HG03521 (cell line): ENCODE measurements around the gene TBP.

Source experiments
- ATAC-seq: cut with Tn5 transposase; IDR thresholded peaks from one replicate; pipeline ENCODE4 v1.9.1; 2021; ENCODE audit warnings: mild to moderate bottlenecking, moderate library complexity; ENCODE audit not compliant: unreplicated experiment

The TBP gene

DNA sequence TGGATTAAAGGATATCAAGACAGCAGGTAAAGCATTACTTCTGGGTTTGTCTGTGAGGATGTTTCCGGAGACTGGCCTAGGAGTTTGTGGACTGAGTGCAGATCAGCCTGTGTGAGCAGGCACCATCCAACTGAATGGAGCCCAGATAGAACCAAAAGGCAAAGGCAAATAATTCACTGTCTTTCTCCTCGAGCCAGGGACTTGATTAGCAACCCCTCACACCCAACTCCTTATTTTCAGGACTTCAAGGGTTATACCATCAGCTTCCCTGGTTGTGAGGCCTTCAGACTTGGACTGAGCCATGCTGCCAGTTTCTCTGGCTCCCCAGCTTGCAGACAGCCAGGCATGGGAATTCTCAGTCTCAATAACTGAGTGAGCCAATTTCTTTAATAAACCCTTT is 20.4 kb upstream of the TBP start:
- ATAC-seq, result no peak

- ATAC-seq, result no peak
Measured at GRCh38 chr6:170535004-170535403, 19.2 kb upstream of the TBP start.

DNA sequence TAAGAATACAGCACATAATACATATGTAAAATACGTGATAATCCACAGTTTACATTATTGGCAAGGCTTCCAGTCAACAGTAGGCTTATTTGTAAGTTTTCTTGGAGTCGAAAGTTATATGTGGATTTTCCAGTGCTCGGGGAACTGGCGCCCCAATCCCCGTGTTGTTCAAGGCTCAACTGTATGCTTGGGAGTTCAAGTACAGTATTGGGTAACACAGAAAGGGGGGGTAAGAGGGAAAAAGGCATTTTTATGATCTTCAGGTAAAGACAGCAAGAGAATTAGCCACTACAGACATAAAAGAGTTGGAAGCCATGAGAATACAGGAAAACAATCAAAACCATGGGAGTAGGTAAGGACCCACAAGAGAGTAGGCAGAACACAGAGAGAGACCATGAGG is 17.5 kb upstream of the TBP start:
- ATAC-seq, result no peak

GRCh38 chr6:170537329-170537728 is 16.8 kb upstream of the TBP start:
- no peak for ATAC-seq

GRCh38 chr6:170542031-170542719 is 12.0 kb upstream of the TBP start:
- no peak for ATAC-seq

DNA sequence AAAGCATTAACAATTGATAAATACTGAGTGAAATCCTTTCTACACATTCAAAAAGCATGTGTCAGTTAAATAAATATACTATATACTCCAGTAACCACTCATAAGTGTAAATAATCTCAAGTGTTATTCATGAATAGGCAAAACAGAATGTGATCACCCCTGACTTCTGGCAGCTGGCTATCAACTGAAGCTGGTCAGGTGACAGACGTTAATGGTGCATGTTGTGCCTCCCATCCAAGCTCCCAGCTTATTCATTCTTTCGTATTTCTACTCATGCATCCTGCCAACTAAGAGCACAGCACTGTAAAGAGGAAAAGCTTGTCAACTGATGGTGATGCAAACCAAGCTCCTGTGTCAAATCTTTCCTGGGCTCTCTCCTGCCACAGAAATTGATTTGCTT is 8.8 kb upstream of the TBP start:
- no peak for ATAC-seq

DNA sequence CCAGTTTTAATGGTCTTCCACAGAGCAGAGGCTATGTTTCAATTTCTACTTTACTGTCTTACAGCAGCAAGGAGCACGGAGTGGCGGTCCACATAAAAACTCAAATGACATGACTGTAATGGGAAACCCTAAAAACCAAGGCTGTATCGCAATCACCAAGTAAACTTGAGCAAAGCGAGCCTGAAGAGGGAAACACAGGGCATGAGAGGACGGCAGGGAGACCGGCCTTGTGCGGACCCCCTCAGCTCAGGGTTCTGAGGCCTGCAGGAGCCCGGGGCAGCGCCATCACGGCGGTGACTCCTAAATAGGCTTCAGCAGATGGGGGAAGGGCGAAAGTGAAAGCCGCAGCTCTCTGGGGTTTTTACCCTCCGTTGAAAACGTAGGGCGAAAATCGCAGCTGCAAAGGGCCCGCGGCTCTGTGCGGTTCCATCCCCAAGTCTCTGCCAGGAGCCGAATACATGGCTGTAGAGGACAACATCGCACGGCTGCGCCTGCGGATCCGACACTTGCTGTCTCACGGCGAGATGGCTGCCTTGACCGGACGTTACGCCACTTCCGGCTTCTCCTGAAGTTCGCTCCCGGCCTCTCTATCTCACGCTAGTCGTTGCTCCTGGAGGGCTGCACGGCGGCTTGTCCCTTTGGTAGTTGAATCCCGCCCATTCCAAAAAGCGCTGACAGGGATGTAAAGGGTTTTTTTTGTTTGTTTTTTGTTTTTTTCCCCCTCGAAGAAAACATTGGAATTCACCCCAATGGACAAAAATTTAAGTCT is 1.2 kb upstream of the TBP start, which contains the start of gene PSMB1:
Gene PSMB1, minus strand, starts transcription at position 543 of the 769 bp plus-strand sequence. Its CDS starts 65 bp downstream, at position 478.
- ATAC-seq, result peak; percentile 45

DNA sequence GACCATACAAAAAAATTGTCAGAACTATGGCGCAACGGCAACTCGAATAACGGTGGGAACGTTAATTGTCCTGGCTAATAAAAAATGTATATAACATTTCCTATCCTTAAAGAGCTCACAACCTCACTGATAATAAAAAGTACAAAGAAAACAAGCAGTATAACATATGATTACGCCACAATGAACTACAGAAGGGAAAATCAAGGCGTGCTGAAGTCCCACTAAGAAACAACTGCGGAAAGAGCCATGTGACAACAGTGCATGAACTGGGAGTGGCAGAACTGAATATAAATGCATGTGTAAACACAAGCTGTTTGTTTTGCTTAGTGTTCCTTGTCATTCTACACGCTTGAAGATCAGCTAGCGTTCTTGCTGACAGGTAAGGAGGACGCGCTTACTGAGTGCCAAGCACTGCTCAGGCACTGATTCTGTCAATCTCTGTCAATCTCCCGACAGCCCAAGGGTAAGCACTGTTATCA is 596 bp upstream of the TBP start:
- ATAC-seq, result peak; percentile 29

- ATAC-seq, result no peak
Measured at GRCh38 chr6:170554796-170555137, 598 bp downstream of the TBP start.

DNA sequence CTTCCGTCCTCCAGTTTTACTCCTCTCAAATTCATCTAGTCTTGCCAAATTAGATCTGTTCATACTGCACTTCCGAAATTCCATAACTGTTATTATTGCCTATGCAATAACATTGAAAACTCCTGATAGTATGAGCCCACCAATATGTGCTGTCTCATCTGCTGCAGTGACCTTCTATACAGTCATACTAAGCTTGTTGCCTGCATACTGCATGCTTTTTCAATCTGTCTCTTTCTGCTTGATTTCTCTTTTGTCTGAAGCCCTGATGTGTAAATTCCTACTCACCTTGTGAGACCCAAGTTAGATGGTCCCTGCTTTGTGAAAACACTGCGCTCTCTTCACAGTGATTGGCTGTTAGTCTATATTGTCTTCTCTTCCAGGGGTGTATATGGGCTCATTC is 1.1 kb downstream of the TBP start:
- no peak for ATAC-seq

DNA sequence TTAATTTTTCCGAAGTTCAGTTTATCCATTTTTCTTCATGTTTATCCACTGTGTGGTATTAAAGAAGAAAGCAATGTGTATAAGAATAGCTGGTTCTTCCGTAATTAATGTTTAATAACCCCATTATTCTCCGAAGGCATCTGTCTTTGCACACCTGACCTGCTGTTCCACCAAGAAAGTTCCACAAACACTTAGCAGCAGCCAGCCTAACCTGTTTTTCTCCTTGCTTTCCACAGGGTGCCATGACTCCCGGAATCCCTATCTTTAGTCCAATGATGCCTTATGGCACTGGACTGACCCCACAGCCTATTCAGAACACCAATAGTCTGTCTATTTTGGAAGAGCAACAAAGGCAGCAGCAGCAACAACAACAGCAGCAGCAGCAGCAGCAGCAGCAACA is 7.4 kb downstream of the TBP start:
- no peak for ATAC-seq

GRCh38 chr6:170564936-170565530 is 10.9 kb downstream of the TBP start:
- ATAC-seq, result no peak

DNA sequence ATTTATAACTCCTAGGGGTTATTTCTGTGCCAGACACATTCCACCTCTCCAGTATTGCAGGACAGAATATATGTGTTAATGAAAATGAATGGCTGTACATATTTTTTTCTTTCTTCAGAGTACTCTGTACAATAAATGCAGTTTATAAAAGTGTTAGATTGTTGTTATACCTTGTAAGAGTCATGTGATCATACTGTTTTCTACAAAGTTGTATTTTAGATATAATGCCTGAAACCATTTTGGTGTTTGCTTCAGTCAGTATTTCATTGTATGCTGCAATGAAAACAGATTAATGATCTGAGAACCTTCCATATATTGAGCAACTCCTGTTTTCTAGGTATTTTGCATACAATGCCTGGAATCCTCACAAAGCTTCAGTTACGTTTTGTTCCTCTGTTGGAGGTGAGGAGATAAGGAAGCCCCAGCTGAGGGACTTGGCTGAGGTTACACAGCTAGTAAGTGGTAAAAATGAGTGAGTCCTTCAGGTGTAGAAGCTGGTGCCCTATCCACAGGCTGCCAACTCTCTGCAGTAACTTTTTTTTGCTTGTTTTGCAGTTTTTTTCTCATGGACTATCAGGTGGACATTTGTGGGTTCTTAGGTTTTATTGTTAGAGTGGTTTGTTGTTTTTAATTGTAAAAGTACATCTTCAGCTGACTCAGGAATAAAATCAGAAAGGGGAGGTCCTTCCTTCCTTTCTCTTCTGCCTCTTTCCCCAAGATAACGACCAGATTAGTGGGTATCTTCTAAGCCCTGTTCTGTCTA is 18.7 kb downstream of the TBP start:
- ATAC-seq, result no peak

- no peak for ATAC-seq
Measured at GRCh38 chr6:170575250-170575649, 21.1 kb downstream of the TBP start.

- ATAC-seq, result no peak
Measured at GRCh38 chr6:170578909-170579308, 24.7 kb downstream of the TBP start.

GRCh38 chr6:170583756-170584180 is 29.6 kb downstream of the TBP start:
- no peak for ATAC-seq

- peak; percentile 99 for ATAC-seq
Measured at GRCh38 chr6:170584181-170584953, 30.2 kb downstream of the TBP start, which contains the start of gene PDCD2. TSS of gene PDCD2 (minus strand) at chr6:170584637. CDS start at chr6:170584581, 56 bp downstream.

DNA sequence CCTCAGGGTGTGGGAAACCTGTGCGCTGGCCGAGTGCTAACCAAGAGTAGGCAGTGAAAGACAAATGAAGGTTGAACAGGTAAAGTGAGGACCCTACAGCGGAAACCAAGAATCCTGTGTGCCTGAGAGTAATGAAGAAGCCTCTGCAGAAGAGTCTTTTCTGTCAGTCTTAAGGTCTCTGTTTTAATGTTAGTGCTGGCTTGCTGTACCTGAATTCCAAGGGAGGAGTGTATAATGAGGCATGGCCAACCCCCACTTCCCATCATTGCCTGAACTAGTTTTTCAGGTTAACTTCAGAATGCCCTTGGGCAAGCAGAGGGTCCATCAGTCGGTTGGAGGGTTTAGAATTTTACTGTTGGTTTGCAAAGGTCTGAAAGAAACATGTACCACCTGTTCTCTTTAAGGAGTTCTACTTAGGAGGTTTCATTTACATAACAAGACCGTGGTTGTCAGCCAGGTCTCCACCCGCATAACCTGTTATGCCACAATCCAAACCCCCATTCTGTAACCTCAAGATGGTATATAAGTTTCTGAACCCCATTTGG is 30.9 kb downstream of the TBP start:
- ATAC-seq, result no peak

DNA sequence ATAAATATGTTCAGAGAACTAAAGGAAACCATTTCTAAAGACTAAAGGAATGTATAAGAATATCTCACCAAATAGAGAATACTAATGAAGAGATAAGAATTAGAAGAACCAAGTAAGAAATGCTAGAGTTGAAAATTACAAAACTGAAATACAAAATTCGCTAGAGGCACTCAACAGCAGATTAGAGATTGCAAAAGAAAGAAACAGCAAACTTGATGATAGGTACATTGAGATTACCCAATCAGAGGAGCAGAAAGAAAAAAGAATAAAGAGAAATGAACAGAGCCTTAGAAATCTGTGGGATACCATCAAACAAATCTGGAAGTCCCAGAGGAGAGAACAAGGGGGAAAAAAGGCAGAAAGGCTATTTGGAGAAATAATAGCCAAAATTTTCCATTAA is 36.6 kb downstream of the TBP start:
- ATAC-seq, result no peak

GRCh38 chr6:170596426-170596825 is 42.3 kb downstream of the TBP start:
- no peak for ATAC-seq
